Measurements from ENCODE around the gene SIPA1L2.

Gene SIPA1L2

DNA sequence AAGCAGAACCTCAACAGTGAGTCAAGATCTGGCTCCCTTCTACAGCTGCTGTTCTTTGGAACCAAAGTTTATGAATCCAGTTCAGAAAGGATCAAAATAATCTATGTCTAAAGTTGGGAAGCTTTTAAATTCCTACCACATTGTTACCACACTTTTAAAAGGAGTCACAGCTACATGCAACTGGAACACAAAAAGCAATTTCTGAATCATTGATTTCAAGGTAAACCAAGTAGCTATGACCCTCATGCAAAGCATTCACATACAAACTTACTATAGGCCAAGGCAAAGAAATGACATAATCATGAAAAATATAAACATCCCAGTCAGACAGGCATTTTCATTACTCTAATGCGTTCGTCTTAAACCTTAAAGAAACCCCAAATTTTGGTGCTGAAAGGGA lies 3.5 kb downstream of the SIPA1L2 start:
- Histone ChIP-seq H3K27ac (ENCODE audit: low read depth, low read length) (no peak overlapping the region), H3K9me3 (ENCODE audit: low read length) (no peaks in the 10 kb centered on the region), H3K27me3 (ENCODE audit: control insufficient read depth in 1 of 2, insufficient read depth in 2 of 2, low read length in 2 of 2) (peaks cover 0 to 4% of the 10 kb centered on the region in 2 donors), H3K4me1 (ENCODE audit: insufficient read depth, low read length) (peaks cover 27% of the 10 kb centered on the region), H3K36me3 (ENCODE audit: insufficient read depth, low read length) (no peaks in the 10 kb centered on the region), H3K4me3 (ENCODE audit: low read depth in 1 of 2, low read length in 2 of 2) (no peak overlapping the region), H3K9ac (ENCODE audit: low read length) (no peak overlapping the region)

DNA sequence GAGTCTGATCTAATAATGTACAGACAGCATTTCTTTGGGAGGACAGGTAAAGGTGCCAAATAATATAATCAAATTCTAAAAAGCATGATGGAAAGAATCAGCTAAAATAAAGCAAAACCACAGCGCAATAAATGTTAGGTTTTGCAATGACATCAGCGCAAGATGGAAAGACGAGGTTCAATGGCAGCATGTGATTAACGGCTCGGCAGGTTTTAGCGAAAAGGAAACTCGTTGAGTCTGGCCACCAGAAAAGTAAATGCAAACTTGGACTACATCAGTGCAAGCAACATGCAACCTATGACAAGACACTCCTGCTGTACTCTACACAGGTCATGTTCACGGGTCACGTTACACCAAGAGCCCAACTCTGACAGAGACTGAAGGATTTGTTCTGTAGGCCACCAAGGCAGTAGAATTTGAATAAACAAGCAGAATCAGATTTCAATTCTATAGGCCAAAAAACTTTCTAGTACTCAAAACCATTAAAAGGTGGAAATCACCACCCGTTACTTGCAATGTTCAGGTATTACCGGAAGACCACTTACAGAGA lies 4.5 kb downstream of the SIPA1L2 start:
- no peaks in the 10 kb centered on the region for H3K9me3 ChIP-seq (ENCODE audit: low read length)
- no peak overlapping the region for H3K9ac ChIP-seq (ENCODE audit: low read length)
- H3K36me3 ChIP-seq (ENCODE audit: insufficient read depth, low read length), result no peaks in the 10 kb centered on the region
- H3K4me3 ChIP-seq (ENCODE audit: low read depth in 1 of 2, low read length in 2 of 2), result no peak overlapping the region
- no peak overlapping the region for H3K27ac ChIP-seq (ENCODE audit: low read depth, low read length)
- H3K27me3 ChIP-seq (ENCODE audit: control insufficient read depth in 1 of 2, insufficient read depth in 2 of 2, low read length in 2 of 2), result peaks cover 0 to 4% of the 10 kb centered on the region in 2 donors
- H3K4me1 ChIP-seq (ENCODE audit: insufficient read depth, low read length), result peaks cover 27% of the 10 kb centered on the region

DNA sequence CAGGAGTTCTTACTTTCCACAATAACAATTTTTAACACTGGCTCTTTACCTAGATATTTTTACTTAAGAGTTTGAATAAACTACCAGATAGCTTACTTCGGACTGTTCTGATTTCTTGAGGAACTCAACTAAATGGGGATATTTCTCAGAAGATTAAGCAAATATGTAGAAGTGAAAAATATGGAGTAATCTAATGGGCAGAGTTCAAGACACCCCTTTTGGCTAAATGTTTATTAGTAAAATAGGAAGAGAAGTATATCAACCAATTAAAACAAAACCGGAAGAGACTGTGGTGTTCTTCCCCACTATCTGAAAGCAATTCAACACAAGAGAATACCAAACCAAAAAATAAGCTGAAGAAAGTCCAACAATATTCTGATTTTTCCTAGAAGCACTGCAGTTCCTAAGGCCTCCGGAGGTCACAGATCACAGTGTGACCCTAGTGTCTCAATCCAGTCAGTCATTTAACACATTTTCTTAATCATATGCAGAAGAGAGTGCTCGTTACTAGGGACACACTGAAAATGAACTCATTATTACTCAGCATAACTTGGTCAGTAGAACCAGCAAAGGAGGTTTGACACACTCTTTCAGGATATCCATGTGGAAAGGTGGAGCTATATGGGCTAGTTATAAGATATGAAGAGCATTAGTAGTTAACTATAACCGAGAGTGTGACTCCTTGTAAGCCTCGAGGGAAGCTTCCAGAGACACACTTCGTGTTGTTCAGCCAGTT lies 5.2 kb downstream of the SIPA1L2 start:
- Histone ChIP-seq H3K9ac (ENCODE audit: low read length) (no peak overlapping the region), H3K27me3 (ENCODE audit: control insufficient read depth in 1 of 2, insufficient read depth in 2 of 2, low read length in 2 of 2) (peaks cover 0 to 4% of the 10 kb centered on the region in 2 donors), H3K27ac (ENCODE audit: low read depth, low read length) (no peak overlapping the region), H3K36me3 (ENCODE audit: insufficient read depth, low read length) (no peaks in the 10 kb centered on the region), H3K4me3 (ENCODE audit: low read depth in 1 of 2, low read length in 2 of 2) (no peak overlapping the region), H3K9me3 (ENCODE audit: low read length) (no peaks in the 10 kb centered on the region), H3K4me1 (ENCODE audit: insufficient read depth, low read length) (peaks cover 33% of the 10 kb centered on the region)

DNA sequence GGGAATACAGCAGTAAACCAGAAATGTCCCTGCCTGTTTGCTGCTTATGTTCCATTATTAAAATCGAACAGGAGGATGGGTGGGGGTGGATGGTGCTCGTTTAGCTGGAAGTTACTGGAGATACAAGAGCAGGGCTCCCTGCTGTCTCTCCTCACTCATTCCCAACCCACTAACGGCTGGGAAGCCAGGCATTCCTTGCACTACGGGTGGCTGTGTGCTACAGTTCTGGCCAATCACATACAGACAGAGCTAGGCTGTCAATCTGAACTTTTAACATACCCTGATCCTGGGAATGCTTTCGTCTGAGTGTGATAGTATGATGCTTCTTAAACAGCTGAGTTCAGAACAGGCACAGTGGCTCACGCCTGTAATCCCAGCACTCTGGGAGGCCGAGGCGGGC lies 7.0 kb downstream of the SIPA1L2 start:
- no peaks in the 10 kb centered on the region for H3K36me3 ChIP-seq (ENCODE audit: insufficient read depth, low read length)
- no peak overlapping the region for H3K4me3 ChIP-seq (ENCODE audit: low read depth in 1 of 2, low read length in 2 of 2)
- no peaks in the 10 kb centered on the region for H3K27me3 ChIP-seq (ENCODE audit: control insufficient read depth in 1 of 2, insufficient read depth in 2 of 2, low read length in 2 of 2)
- no peak overlapping the region for H3K9ac ChIP-seq (ENCODE audit: low read length)
- H3K9me3 ChIP-seq (ENCODE audit: low read length), result no peaks in the 10 kb centered on the region
- H3K27ac ChIP-seq (ENCODE audit: low read depth, low read length), result no peak overlapping the region
- peaks cover 32% of the 10 kb centered on the region for H3K4me1 ChIP-seq (ENCODE audit: insufficient read depth, low read length)

DNA sequence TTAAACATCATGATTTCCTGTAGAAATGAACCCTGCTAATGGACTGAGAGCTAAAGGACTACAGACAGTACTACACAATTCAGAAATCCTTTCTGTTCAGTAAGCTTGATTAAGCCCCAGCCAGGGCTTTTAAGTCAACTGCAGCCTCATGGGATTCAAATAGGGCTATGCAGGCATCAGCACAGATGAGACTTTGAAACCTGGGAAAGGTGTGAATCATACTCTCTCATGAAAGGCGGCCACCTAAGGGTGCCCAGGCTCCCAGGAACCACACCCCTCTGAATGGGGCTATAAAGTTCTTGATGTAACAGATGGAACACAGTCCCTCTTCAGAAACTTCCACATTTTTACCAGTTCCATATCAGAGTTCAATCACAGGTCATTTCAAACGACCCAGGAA lies 7.6 kb downstream of the SIPA1L2 start:
- Histone ChIP-seq H3K27ac (ENCODE audit: low read depth, low read length) (no peak overlapping the region), H3K9ac (ENCODE audit: low read length) (no peak overlapping the region), H3K27me3 (ENCODE audit: control insufficient read depth in 1 of 2, insufficient read depth in 2 of 2, low read length in 2 of 2) (no peaks in the 10 kb centered on the region), H3K9me3 (ENCODE audit: low read length) (no peaks in the 10 kb centered on the region), H3K4me3 (ENCODE audit: low read depth in 1 of 2, low read length in 2 of 2) (no peak overlapping the region), H3K36me3 (ENCODE audit: insufficient read depth, low read length) (no peaks in the 10 kb centered on the region), H3K4me1 (ENCODE audit: insufficient read depth, low read length) (peaks cover 26% of the 10 kb centered on the region)

DNA sequence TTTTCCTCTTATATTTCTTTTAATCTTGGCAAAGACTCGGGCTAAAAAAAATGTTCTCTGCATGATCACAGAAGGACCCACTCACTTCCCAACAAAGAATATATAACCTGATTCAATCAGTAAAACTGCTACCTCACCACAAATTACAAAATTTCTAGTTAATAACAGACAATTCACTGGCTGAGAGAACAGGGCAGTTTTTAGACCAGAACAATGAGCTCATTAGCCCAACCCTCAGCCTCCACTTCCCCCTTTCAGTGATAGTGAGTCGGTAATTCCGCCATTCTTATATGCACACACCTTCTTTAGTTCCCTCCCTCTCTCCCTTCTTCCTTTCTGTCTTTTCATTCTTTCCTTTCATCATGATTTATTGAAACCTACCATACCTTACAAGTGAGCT lies 8.9 kb downstream of the SIPA1L2 start:
- peaks cover 18% of the 10 kb centered on the region for H3K4me1 ChIP-seq (ENCODE audit: insufficient read depth, low read length)
- peak overlapping the region; percentile 8 for H3K27ac ChIP-seq (ENCODE audit: low read depth, low read length)
- no peaks in the 10 kb centered on the region for H3K27me3 ChIP-seq (ENCODE audit: control insufficient read depth in 1 of 2, insufficient read depth in 2 of 2, low read length in 2 of 2)
- H3K4me3 ChIP-seq (ENCODE audit: low read depth in 1 of 2, low read length in 2 of 2), result no peak overlapping the region
- no peaks in the 10 kb centered on the region for H3K9me3 ChIP-seq (ENCODE audit: low read length)
- no peak overlapping the region for H3K9ac ChIP-seq (ENCODE audit: low read length)
- H3K36me3 ChIP-seq (ENCODE audit: insufficient read depth, low read length), result no peaks in the 10 kb centered on the region

DNA sequence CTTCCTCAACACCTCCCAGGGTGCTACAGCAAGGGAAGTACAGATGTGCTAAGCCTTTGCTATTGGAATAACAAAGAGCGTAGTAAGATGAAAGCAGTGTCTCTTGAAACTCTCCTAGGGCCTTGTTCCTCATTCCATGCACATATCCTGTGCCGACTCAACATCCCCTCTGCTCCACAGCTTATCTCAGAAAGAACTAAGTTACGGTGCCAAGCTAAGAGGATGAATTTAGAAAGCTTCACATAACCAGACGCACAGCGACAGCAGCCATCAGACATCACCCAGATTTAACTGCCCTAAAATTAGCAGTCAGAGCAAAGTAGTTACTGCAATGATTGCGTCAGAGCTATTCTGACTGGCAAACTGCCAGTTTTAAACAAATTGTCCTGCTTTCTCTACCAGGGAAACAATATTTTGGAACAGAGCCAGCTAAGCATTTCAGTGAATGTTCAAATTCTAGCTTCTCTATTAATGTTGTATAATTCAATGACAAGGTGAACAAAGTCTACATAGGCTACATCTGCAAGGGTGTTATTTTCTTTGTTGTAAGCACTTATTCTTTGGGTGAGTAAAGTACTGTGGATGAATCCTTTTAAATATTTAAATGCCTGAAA lies 9.5 kb downstream of the SIPA1L2 start:
- Histone ChIP-seq H3K4me3 (ENCODE audit: low read depth in 1 of 2, low read length in 2 of 2) (no peak overlapping the region), H3K36me3 (ENCODE audit: insufficient read depth, low read length) (no peaks in the 10 kb centered on the region), H3K9ac (ENCODE audit: low read length) (no peak overlapping the region), H3K27ac (ENCODE audit: low read depth, low read length) (peak overlapping the region; percentile 73), H3K9me3 (ENCODE audit: low read length) (no peaks in the 10 kb centered on the region), H3K27me3 (ENCODE audit: control insufficient read depth in 1 of 2, insufficient read depth in 2 of 2, low read length in 2 of 2) (no peaks in the 10 kb centered on the region), H3K4me1 (ENCODE audit: insufficient read depth, low read length) (peaks cover 18% of the 10 kb centered on the region)

DNA sequence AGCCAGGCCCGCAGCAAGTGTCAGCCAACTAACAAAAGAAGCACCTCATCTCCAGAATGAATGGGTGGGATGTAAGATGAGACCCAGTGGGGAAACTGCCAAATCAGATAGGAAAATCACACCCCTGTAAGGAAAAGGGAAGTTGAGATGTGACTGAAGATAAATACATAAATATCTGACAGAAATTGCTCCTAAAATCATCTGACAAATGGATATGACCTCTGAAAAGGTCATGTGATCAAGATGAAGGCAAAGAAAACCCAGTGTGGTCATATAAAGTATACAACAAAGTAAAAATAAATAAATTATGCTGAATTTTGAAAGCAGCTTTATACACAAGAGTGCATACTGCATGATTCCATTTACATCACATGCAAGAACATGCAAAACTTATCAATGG lies 12.7 kb downstream of the SIPA1L2 start:
- H3K36me3 ChIP-seq (ENCODE audit: insufficient read depth, low read length), result no peaks in the 10 kb centered on the region
- no peak overlapping the region for H3K9ac ChIP-seq (ENCODE audit: low read length)
- no peaks in the 10 kb centered on the region for H3K27me3 ChIP-seq (ENCODE audit: control insufficient read depth in 1 of 2, insufficient read depth in 2 of 2, low read length in 2 of 2)
- peaks cover 24% of the 10 kb centered on the region for H3K4me1 ChIP-seq (ENCODE audit: insufficient read depth, low read length)
- no peak overlapping the region for H3K4me3 ChIP-seq (ENCODE audit: low read depth in 1 of 2, low read length in 2 of 2)
- no peaks in the 10 kb centered on the region for H3K9me3 ChIP-seq (ENCODE audit: low read length)
- no peak overlapping the region for H3K27ac ChIP-seq (ENCODE audit: low read depth, low read length)

DNA sequence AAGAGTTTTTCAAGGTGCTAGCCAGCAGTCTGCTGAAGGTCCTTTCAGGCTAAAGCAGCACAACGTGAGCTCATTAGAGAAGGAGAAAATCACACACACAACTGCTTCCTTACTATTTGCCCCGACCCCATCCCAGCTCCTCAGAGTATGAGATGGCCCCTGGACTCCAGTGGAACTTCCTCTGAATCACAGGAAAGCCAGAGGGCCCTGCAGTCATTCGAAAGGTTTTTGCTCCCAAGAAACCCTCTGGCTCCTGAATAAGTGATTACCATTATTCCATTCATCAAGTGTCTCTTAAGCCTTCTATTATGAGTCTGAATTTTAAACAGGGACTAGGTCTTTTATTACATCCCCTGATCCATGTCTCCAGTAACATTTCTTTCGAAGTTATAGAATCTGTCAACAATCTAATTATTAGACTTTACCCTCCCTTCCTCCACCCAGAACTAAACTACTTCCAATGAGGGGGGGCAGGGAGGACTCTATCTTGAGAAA lies 14.6 kb downstream of the SIPA1L2 start:
- Histone ChIP-seq H3K9ac (ENCODE audit: low read length) (no peak overlapping the region), H3K4me1 (ENCODE audit: insufficient read depth, low read length) (peaks cover 19% of the 10 kb centered on the region), H3K36me3 (ENCODE audit: insufficient read depth, low read length) (no peaks in the 10 kb centered on the region), H3K9me3 (ENCODE audit: low read length) (no peaks in the 10 kb centered on the region), H3K4me3 (ENCODE audit: low read depth in 1 of 2, low read length in 2 of 2) (no peak overlapping the region), H3K27ac (ENCODE audit: low read depth, low read length) (no peak overlapping the region), H3K27me3 (ENCODE audit: control insufficient read depth in 1 of 2, insufficient read depth in 2 of 2, low read length in 2 of 2) (no peaks in the 10 kb centered on the region)

DNA sequence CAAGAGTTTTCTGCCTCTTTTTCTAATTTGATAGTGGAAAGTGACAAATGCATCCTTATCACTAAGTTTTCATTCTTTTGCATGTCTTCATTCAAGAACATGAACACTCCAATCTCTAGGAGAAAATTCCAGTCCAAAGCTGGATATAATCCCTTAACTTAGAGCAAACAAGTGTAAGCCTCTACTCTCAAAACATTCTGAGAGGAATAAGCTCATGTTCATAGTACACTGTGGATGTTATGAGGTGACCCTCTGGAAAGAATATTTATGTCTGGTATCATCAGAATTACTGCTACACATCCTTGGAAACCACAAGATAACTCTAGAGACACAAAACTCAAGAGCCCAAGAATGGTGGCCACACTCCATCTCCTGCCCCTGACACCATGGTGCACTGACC lies 15.1 kb downstream of the SIPA1L2 start:
- H3K4me3 ChIP-seq (ENCODE audit: low read depth in 1 of 2, low read length in 2 of 2), result no peak overlapping the region
- no peaks in the 10 kb centered on the region for H3K27me3 ChIP-seq (ENCODE audit: control insufficient read depth in 1 of 2, insufficient read depth in 2 of 2, low read length in 2 of 2)
- peaks cover 13% of the 10 kb centered on the region for H3K4me1 ChIP-seq (ENCODE audit: insufficient read depth, low read length)
- H3K27ac ChIP-seq (ENCODE audit: low read depth, low read length), result no peak overlapping the region
- H3K9ac ChIP-seq (ENCODE audit: low read length), result no peak overlapping the region
- H3K9me3 ChIP-seq (ENCODE audit: low read length), result no peaks in the 10 kb centered on the region
- H3K36me3 ChIP-seq (ENCODE audit: insufficient read depth, low read length), result no peaks in the 10 kb centered on the region

DNA sequence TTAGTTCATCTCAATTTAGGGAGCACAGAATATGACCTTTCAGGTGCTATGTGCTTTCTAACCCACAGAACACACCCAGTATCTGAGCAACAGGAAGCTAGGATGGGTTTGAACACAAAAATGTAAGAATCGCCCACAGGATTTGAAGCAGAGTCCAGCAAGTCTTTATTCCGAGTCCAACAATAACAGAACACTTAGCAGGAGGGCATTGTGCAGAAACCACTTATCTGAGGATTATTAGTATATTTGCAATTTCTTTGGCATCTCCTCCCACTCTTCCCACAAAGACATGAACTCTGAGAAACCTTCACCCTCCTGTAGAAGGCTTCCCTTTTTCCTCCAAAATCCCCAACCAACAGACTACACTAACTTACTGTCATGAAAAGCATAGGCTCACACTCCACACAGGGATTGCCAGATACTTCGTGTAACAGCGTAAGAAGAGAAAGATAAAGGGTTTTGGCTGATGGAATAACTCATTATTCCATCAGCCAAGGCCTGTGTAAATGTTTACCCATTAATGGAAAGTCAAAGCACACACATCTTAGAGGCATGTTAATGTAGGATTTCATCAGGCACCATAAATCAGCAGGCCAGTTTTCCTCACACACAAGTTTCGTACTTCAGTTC lies 16.1 kb downstream of the SIPA1L2 start:
- H3K9ac ChIP-seq (ENCODE audit: low read length), result no peak overlapping the region
- H3K27me3 ChIP-seq (ENCODE audit: control insufficient read depth in 1 of 2, insufficient read depth in 2 of 2, low read length in 2 of 2), result no peaks in the 10 kb centered on the region
- no peaks in the 10 kb centered on the region for H3K36me3 ChIP-seq (ENCODE audit: insufficient read depth, low read length)
- H3K9me3 ChIP-seq (ENCODE audit: low read length), result no peaks in the 10 kb centered on the region
- H3K4me3 ChIP-seq (ENCODE audit: low read depth in 1 of 2, low read length in 2 of 2), result no peak overlapping the region
- peaks cover 11% of the 10 kb centered on the region for H3K4me1 ChIP-seq (ENCODE audit: insufficient read depth, low read length)
- no peak overlapping the region for H3K27ac ChIP-seq (ENCODE audit: low read depth, low read length)

All from muscle layer of colon (tissue), 2 donors.